ENCODE measurements around the gene IL21R.

DNA sequence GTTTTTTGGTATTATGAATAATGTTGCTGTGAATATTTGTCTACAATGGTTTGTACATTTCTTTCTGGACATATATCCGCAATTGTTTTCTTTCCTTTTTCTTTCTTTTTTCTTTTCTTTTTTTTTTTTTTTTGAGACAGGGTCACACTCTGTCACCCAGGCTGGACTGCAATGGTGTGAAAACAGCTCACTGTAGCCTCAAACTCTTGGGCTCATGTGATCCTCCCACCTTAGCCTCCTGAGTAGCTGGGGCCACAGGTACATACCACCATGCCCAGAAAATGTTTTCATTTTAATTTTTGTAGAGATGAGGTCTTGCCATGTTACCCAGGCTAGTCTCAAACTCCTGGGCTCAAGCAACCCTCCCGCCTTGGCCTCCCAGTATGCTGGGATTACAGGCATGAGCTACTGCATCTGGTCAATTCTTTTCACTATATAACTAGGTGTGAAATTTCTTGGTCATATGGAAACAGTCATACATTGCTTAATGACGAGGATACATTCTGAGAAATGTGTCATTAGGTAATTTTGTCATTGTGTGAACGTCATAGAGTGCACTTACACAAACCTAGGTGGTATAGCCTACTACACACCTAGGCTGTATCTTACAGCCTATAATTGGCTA, 15.2 kb downstream of the IL21R start:
- TF ChIP-seq, protein P1, sequence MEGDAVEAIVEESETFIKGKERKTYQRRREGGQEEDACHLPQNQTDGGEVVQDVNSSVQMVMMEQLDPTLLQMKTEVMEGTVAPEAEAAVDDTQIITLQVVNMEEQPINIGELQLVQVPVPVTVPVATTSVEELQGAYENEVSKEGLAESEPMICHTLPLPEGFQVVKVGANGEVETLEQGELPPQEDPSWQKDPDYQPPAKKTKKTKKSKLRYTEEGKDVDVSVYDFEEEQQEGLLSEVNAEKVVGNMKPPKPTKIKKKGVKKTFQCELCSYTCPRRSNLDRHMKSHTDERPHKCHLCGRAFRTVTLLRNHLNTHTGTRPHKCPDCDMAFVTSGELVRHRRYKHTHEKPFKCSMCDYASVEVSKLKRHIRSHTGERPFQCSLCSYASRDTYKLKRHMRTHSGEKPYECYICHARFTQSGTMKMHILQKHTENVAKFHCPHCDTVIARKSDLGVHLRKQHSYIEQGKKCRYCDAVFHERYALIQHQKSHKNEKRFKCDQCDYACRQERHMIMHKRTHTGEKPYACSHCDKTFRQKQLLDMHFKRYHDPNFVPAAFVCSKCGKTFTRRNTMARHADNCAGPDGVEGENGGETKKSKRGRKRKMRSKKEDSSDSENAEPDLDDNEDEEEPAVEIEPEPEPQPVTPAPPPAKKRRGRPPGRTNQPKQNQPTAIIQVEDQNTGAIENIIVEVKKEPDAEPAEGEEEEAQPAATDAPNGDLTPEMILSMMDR (IDR thresholded peaks at IDR 0.05; ENCODE audit: extremely low read depth in 1 of 2, insufficient read depth in 1 of 2, low read depth in 1 of 2, low read length in 2 of 2) = no peak
- no peak for TF ChIP-seq POLR2AphosphoS5 (IDR thresholded peaks at IDR 0.05; ENCODE audit: insufficient read depth, low read depth, low read length)
- TF ChIP-seq EZH2 (IDR thresholded peaks at IDR 0.05; ENCODE audit: borderline replicate concordance, low read depth, low read length, severe bottlenecking) = no peak
- TF ChIP-seq POLR2A (IDR thresholded peaks at IDR 0.05; ENCODE audit: low read depth, low read length) = no peak
- no peak for TF ChIP-seq GATA2 (IDR thresholded peaks at IDR 0.05; ENCODE audit: insufficient read depth, insufficient read length, low read depth, low read length)
- TF ChIP-seq, protein P2, sequence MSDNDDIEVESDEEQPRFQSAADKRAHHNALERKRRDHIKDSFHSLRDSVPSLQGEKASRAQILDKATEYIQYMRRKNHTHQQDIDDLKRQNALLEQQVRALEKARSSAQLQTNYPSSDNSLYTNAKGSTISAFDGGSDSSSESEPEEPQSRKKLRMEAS (IDR thresholded peaks at IDR 0.05; ENCODE audit: insufficient read depth, insufficient read length) = no peak
- TF ChIP-seq FOS (IDR thresholded peaks at IDR 0.05; ENCODE audit: borderline replicate concordance, insufficient read depth, low read length) = no peak
- no peak for TF ChIP-seq JUN (IDR thresholded peaks at IDR 0.05; ENCODE audit: borderline replicate concordance, insufficient read depth, insufficient read length, low read depth)
